ENCODE measurements around the gene PLEKHG4B.
"Not testable (repeated sequence)": the region's sequence is repeated elsewhere in the genome, so short reads cannot be mapped to it uniquely, and the experiment has no call there.

PLEKHG4B gene

DNA sequence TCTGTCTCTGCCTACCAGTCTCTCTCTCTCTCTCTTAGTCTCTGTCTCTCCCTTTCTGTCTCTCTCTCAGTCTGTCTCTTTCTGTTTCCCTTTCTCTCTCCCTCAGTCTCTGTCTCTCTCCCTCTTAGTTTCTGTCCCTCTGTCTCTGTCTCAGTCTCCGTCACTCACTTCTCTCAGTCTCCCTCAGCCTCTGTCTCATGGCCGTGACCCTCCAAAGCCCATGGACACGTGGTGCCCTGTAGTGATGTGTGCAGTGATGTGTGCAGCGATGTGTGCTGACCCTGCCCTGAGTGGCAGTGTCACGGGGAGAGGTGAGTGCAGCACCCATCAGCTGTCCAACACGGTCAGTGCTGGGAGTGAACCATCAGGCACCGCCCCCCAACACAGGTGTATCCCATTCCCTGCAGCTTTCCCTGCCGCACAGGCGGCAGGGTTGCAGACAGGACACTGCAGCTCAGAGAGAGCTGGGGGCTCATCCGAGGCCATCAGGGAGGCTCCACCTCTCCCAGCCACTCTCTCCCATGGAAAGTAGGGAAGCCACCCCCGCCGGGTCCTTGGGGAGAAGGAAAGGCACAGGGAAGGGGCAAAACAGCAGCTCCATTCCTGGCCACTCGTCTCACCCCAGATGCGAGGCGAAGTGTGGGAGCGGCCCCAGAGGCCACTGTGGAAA is 98.5 kb downstream of the PLEKHG4B start:
- DNase-seq = no peak

- no peak for DNase-seq
Measured at GRCh38 chr5:191036-191948, 99.3 kb downstream of the PLEKHG4B start, which contains the start of gene LRRC14B. Gene LRRC14B, plus strand, starts transcription at chr5:191495. Its CDS starts 44 bp downstream, at chr5:191539.

DNA sequence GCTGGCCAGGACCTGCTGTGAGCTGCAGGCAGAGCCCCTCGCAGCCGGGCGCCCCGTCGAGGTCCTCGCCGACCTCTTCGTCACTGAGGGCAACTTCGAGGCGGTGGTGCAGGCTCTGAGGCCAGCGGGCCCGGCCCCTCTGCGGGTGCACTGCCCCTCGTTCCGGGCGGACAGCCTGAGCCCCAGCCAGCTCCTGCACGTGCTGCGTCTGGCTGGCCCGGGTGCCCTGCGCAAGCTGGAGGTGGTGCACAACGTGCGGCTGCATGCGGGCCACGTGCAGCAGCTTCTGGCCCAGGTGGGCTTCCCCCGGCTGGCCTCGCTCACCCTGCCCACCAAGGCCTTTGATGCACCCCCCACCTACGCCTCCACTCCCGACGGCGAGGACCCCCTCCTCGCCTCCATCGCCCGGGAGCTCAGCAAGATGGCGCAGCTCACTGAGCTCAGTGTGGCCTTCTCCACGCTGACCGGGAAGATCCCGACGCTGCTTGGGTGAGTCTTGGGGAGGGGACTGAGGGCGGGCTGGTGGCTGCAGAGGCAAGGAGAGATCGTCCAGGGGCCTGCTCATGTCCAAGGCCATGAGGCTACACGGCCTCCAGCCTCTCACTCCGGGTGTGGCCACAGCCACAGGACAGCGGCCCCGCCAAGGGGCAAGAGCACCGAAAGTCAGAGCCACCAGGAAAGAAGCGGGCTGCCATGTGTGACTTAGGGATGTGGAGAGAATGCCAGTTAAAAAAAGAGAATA is 100.2 kb downstream of the PLEKHG4B start:
- DNase-seq = no peak

DNA sequence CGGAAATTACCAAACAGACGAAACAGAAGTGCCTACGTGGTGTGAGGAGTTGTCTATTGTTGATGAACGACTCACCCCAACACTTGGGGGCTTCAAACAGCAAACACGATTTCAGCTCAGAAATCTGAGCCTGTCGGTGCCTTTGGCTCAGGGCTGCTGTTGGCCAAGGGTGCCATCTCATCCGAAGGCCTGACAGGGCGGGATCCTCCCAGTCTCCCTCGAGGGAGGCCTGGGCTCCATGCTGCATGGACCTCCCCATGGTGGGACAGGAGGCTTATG is 100.7 kb downstream of the PLEKHG4B start:
- no peak for DNase-seq

- DNase-seq = no peak
Measured at GRCh38 chr5:192970-193831, 101.2 kb downstream of the PLEKHG4B start.

GRCh38 chr5:194102-194501 is 102.1 kb downstream of the PLEKHG4B start:
- no peak for DNase-seq

DNA sequence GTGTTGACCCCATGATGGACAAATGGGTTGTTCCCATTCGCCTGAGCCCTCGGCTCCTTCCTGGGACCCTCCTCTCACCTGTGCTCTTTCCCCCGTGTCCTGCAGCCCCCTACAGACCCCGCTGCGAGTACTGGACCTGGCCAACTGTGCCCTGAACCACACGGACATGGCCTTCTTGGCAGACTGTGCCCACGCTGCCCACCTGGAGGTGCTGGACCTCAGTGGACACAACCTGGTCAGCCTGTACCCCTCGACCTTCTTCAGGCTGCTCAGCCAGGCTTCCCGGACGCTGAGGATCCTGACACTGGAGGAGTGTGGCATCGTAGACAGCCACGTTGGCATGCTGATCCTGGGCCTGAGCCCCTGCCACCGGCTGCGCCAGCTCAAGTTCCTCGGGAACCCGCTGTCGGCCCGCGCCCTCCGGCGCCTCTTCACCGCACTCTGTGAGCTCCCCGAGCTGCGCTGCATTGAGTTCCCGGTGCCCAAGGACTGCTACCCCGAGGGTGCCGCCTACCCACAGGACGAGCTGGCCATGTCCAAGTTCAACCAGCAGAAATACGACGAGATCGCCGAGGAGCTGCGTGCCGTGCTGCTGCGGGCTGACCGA is 102.7 kb downstream of the PLEKHG4B start:
- DNase-seq = no peak

- DNase-seq = no peak
Measured at GRCh38 chr5:195401-196160, 103.6 kb downstream of the PLEKHG4B start.

- no peak for DNase-seq
Measured at GRCh38 chr5:196350-196749, 104.4 kb downstream of the PLEKHG4B start.

- not testable (repeated sequence) for DNase-seq
Measured at GRCh38 chr5:197031-197430, 105.1 kb downstream of the PLEKHG4B start.

- DNase-seq = no peak
Measured at GRCh38 chr5:197892-198489, 106.0 kb downstream of the PLEKHG4B start.

- no peak for DNase-seq
Measured at GRCh38 chr5:198516-199196, 106.7 kb downstream of the PLEKHG4B start.

DNA sequence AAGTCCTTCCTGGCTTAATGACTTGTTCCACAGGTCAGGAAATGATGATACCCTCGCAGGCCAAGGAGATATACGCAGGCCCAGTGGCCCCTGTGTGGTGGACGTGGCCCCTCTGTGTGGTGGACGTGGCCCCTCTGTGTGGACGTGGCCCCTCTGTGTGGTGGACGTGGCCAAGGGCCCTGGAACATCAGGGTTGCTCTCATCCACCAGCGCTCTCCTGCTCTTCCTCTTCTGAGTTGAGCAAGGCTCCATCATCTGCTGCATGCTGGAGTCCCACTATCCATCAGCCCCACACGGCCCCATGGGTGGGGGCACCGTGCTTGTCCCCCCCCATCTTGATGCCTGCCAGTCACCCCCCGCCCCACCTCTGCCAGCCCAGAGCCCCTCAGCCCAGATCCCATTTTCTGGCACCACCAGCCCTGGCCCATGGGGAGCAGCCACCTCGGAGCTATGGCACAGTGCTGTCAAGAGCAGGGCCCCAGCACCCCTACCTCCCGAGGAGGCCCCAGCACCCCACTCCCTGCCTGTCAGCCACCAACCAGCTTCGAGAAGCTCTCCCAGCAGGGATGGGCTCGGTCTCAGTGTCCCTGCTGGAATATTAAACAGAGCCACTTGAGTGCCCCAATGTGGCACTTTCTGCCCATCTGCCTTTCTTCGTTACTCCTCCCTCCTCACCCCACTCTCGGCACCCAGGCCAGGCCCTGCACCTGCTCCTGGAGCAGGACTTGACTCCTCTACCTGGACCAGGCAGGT is 107.4 kb downstream of the PLEKHG4B start:
- no peak for DNase-seq

GRCh38 chr5:199950-200645 is 108.1 kb downstream of the PLEKHG4B start:
- DNase-seq = no peak

GRCh38 chr5:200985-201384 is 109.0 kb downstream of the PLEKHG4B start:
- no peak for DNase-seq

DNA sequence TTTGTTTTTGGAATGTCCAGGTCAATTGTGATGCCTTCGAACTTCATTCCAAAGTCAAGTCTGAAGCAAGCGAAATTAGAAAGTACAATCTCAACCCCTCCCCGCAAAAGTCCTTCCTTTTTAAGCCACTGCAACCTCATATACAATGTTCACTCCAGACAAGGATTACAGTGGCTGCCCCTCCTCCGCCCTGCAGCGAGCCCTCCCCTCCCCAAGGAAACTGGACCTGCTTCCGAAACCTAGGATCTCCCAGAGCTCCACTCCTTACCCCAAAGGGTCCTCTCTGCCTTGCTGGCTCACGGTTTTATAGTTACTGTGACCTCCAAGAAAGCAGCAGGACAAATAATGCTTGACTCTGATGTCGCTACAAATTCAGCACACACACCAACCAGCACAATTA is 109.7 kb downstream of the PLEKHG4B start:
- no peak for DNase-seq

GRCh38 chr5:203246-203930 is 111.4 kb downstream of the PLEKHG4B start:
- DNase-seq = no peak

GRCh38 chr5:204001-204400 is 112.0 kb downstream of the PLEKHG4B start:
- DNase-seq = no peak

All from stimulated activated CD4-positive, alpha-beta T cell treated with anti-CD3 and anti-CD28 coated beads, Interleukin-1b, Interleukin-23, amount 100 ng/mL, for 48 hours (primary cell).